Subcutaneous abdominal adipose tissue (tissue), 5 donors: ENCODE measurements around the gene HMOX2.

Experiments
- H3K27ac ChIP-seq: one replicate; pipeline ENCODE4 v1.7.0; 2013; ENCODE audit warnings: low read depth, mild to moderate bottlenecking, inconsistent platforms, low read length, moderate library complexity
- H3K27me3 ChIP-seq, 5 donors: one replicate each; pipeline ENCODE4 v1.7.0; 2013; ENCODE audit warnings: low read length in 5 of 5, inconsistent platforms in 1 of 5; ENCODE audit not compliant: control insufficient read depth in 5 of 5, insufficient read depth in 4 of 5
- H3K36me3 ChIP-seq, 5 donors: one replicate each; pipeline ENCODE4 v1.7.0; 2013; ENCODE audit warnings: low read length in 5 of 5; ENCODE audit not compliant: control insufficient read depth in 5 of 5, insufficient read depth in 5 of 5
- H3K4me1 ChIP-seq, 5 donors: one replicate each; pipeline ENCODE4 v1.7.0; 2013; ENCODE audit warnings: low read length in 5 of 5, mild to moderate bottlenecking in 3 of 5, moderate library complexity in 1 of 5; ENCODE audit not compliant: control insufficient read depth in 5 of 5, insufficient read depth in 5 of 5
- H3K4me3 ChIP-seq, 5 donors: one replicate each; pipeline ENCODE4 v1.7.0; 2013; ENCODE audit warnings: low read length in 5 of 5, low read depth in 1 of 5
- H3K9ac ChIP-seq, 5 donors: one replicate each; pipeline ENCODE4 v1.7.0; 2013; ENCODE audit warnings: low read length in 5 of 5, mild to moderate bottlenecking in 4 of 5, moderate library complexity in 3 of 5
- H3K9me3 ChIP-seq, 5 donors: one replicate each; pipeline ENCODE4 v1.7.0; 2013; ENCODE audit warnings: low read length in 5 of 5; ENCODE audit not compliant: control insufficient read depth in 5 of 5
- donor health status: healthy.
- donor health status: healthy.
- donor health status: healthy.
- donor health status: healthy.
- donor health status: healthy.

The HMOX2 gene

GRCh38 chr16:4509420-4509819, 33.2 kb downstream of the HMOX2 start:
- H3K9ac ChIP-seq = no peak overlapping the region
- H3K27me3 ChIP-seq = no peaks in the 10 kb centered on the region

GRCh38 chr16:4510131-4510530, 33.9 kb downstream of the HMOX2 start:
- no peak overlapping the region for H3K4me3 ChIP-seq
- peaks cover 0 to 73% (median 60%) of the 10 kb centered on the region in 5 donors for H3K36me3 ChIP-seq
- peaks cover 11 to 47% (median 35%) of the 10 kb centered on the region in 5 donors for H3K4me1 ChIP-seq

More at GRCh38 chr16:4509420-4509819, 33.2 kb downstream of the HMOX2 start:
- H3K27ac ChIP-seq = no peak overlapping the region
- H3K36me3 ChIP-seq = peaks cover 0 to 73% (median 60%) of the 10 kb centered on the region in 5 donors
- H3K4me1 ChIP-seq = peaks cover 7 to 40% (median 28%) of the 10 kb centered on the region in 5 donors
- H3K4me3 ChIP-seq = no peak overlapping the region
- no peaks in the 10 kb centered on the region for H3K9me3 ChIP-seq

GRCh38 chr16:4510747-4511426, 34.7 kb downstream of the HMOX2 start:
- H3K9ac ChIP-seq = no peak overlapping the region
- H3K27me3 ChIP-seq = no peaks in the 10 kb centered on the region
- H3K4me1 ChIP-seq = peaks cover 11 to 54% (median 35%) of the 10 kb centered on the region in 5 donors
- no peaks in the 10 kb centered on the region for H3K9me3 ChIP-seq
- no peak overlapping the region for H3K4me3 ChIP-seq
- no peak overlapping the region for H3K27ac ChIP-seq
- H3K36me3 ChIP-seq = peaks cover 0 to 70% (median 57%) of the 10 kb centered on the region in 5 donors

More at GRCh38 chr16:4510131-4510530, 33.9 kb downstream of the HMOX2 start:
- no peak overlapping the region for H3K9ac ChIP-seq
- no peaks in the 10 kb centered on the region for H3K9me3 ChIP-seq
- H3K27me3 ChIP-seq = no peaks in the 10 kb centered on the region
- no peak overlapping the region for H3K27ac ChIP-seq

GRCh38 chr16:4511441-4512082, 35.4 kb downstream of the HMOX2 start:
- Histone ChIP-seq H3K4me1 (peaks cover 11 to 54% (median 35%) of the 10 kb centered on the region in 5 donors), H3K36me3 (peaks cover 0 to 70% (median 57%) of the 10 kb centered on the region in 5 donors), H3K27ac (no peak overlapping the region), H3K4me3 (no peak overlapping the region), H3K9ac (no peak overlapping the region), H3K27me3 (no peaks in the 10 kb centered on the region), H3K9me3 (no peaks in the 10 kb centered on the region)

- Histone ChIP-seq H3K27ac (no peak overlapping the region), H3K4me1 (peaks cover 11 to 58% (median 38%) of the 10 kb centered on the region in 5 donors), H3K27me3 (no peaks in the 10 kb centered on the region), H3K36me3 (peaks cover 0 to 64% (median 54%) of the 10 kb centered on the region in 5 donors), H3K9ac (no peak overlapping the region), H3K4me3 (no peak overlapping the region), H3K9me3 (no peaks in the 10 kb centered on the region)
Observed at GRCh38 chr16:4512473-4512872, 36.3 kb downstream of the HMOX2 start.

GRCh38 chr16:4513086-4513860, 37.1 kb downstream of the HMOX2 start:
- H3K27me3 ChIP-seq = no peaks in the 10 kb centered on the region
- no peaks in the 10 kb centered on the region for H3K9me3 ChIP-seq
- H3K9ac ChIP-seq = peak overlapping the region in 1 of 5 donors; percentile 0
- H3K27ac ChIP-seq = no peak overlapping the region
- peaks cover 0 to 56% (median 46%) of the 10 kb centered on the region in 5 donors for H3K36me3 ChIP-seq
- peaks cover 11 to 58% (median 38%) of the 10 kb centered on the region in 5 donors for H3K4me1 ChIP-seq
- H3K4me3 ChIP-seq = no peak overlapping the region

- peak overlapping the region in 3 of 5 donors; percentile 2 to 46 (median 37) for H3K9ac ChIP-seq
- peak overlapping the region in 1 of 5 donors; percentile 17 for H3K4me3 ChIP-seq
- H3K9me3 ChIP-seq = no peaks in the 10 kb centered on the region
- H3K36me3 ChIP-seq = peaks cover 0 to 50% (median 40%) of the 10 kb centered on the region in 5 donors
- no peaks in the 10 kb centered on the region for H3K27me3 ChIP-seq
- H3K27ac ChIP-seq = peak overlapping the region; percentile 19
- peaks cover 11 to 58% (median 38%) of the 10 kb centered on the region in 5 donors for H3K4me1 ChIP-seq
Observed at GRCh38 chr16:4513881-4514280, 37.7 kb downstream of the HMOX2 start.

DNA sequence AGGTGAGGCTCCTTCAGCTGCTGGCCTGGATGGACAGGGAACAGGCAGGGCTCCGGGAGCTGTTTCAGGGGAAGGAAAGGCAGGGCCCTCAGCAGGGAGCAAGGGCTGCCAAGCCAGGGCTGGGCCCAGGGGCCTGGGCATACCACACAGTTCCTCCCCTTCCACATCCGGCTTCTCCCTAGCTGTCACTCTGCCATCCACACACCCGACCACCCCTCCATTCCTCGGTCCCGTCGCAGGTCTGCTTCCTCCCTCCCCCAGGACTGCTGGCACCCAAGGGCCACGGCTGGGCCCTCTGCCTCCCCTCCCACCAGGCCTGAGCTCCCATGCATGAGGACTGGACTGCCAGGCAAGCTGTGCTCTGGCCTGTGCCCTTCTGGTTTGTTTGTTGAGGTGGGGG, 38.4 kb downstream of the HMOX2 start:
- Histone ChIP-seq H3K27ac (peak overlapping the region; percentile 19), H3K27me3 (no peaks in the 10 kb centered on the region), H3K4me3 (peak overlapping the region in 3 of 5 donors; percentile 6 to 17 (median 16)), H3K9me3 (no peaks in the 10 kb centered on the region), H3K4me1 (peaks cover 11 to 58% (median 38%) of the 10 kb centered on the region in 5 donors), H3K36me3 (peaks cover 0 to 43% (median 32%) of the 10 kb centered on the region in 5 donors), H3K9ac (peak overlapping the region; percentile 2 to 63 (median 37))

- H3K9ac ChIP-seq = peak overlapping the region in 3 of 5 donors; percentile 7 to 35 (median 9)
- H3K27me3 ChIP-seq = no peaks in the 10 kb centered on the region
- peak overlapping the region; percentile 19 for H3K27ac ChIP-seq
- H3K36me3 ChIP-seq = peaks cover 0 to 34% (median 25%) of the 10 kb centered on the region in 5 donors
- H3K9me3 ChIP-seq = no peaks in the 10 kb centered on the region
- peaks cover 11 to 56% (median 38%) of the 10 kb centered on the region in 5 donors for H3K4me1 ChIP-seq
- H3K4me3 ChIP-seq = peak overlapping the region in 1 of 5 donors; percentile 2
Observed at GRCh38 chr16:4515611-4516233, 39.5 kb downstream of the HMOX2 start.
